8988T (cell line): ENCODE results near the gene IFRD2.
"Not testable (repeated sequence)": the region's sequence is repeated elsewhere in the genome, so short reads cannot be mapped to it uniquely, and the experiment has no call there.

ENCODE experiments used
- DNase-seq: peaks from one replicate; pipeline ENCODE4 v3.0.0; 2011

Gene IFRD2

GRCh38 chr3:50299929-50300680, 7.9 kb upstream of the IFRD2 start:
- no peak for DNase-seq

GRCh38 chr3:50299638-50299928, 7.4 kb upstream of the IFRD2 start:
- no peak for DNase-seq

GRCh38 chr3:50298836-50299637, 6.8 kb upstream of the IFRD2 start, which contains the start of the genes HYAL3 and NAA80:
TSS of gene HYAL3 (minus strand) at chr3:50299405. CDS start at chr3:50295602, 3,803 bp downstream.
TSS of gene NAA80 (minus strand) at chr3:50299405. CDS start at chr3:50297463, 1,942 bp downstream.
- DNase-seq: peak; percentile 99

- no peak for DNase-seq
These were observed 5.9 kb upstream of the IFRD2 start for GRCh38 chr3:50297896-50298725.

GRCh38 chr3:50297384-50297775, 5.2 kb upstream of the IFRD2 start:
- no peak for DNase-seq

GRCh38 chr3:50296721-50297383, 4.6 kb upstream of the IFRD2 start:
- DNase-seq: no peak

- DNase-seq: no peak
These were observed 3.6 kb upstream of the IFRD2 start for GRCh38 chr3:50295553-50296431.

GRCh38 chr3:50294492-50295403, 2.5 kb upstream of the IFRD2 start:
- DNase-seq: no peak

GRCh38 chr3:50294089-50294488, 1.9 kb upstream of the IFRD2 start:
- DNase-seq: no peak

- DNase-seq: no peak
These were observed 1.0 kb upstream of the IFRD2 start for GRCh38 chr3:50293079-50293801.

GRCh38 chr3:50290161-50290641, 2.0 kb downstream of the IFRD2 start:
- no peak for DNase-seq

- DNase-seq: no peak
These were observed 3.1 kb downstream of the IFRD2 start for GRCh38 chr3:50289130-50289529.

- no peak for DNase-seq
These were observed 3.7 kb downstream of the IFRD2 start for GRCh38 chr3:50288387-50289007.

- no peak for DNase-seq
These were observed 5.0 kb downstream of the IFRD2 start for GRCh38 chr3:50287262-50287661.

GRCh38 chr3:50286322-50287227, 5.7 kb downstream of the IFRD2 start:
- DNase-seq: no peak

GRCh38 chr3:50284121-50284520, 8.1 kb downstream of the IFRD2 start:
- DNase-seq: not testable (repeated sequence)

GRCh38 chr3:50279255-50280016, 12.8 kb downstream of the IFRD2 start:
- DNase-seq: no peak

- DNase-seq: no peak
These were observed 13.4 kb downstream of the IFRD2 start, which contains the start of gene LSMEM2 for GRCh38 chr3:50278880-50279224. TSS of gene LSMEM2 (plus strand) at chr3:50279087. CDS start at chr3:50279114, 27 bp downstream.
